ENCODE measurements around the gene LGALS14.

GRCh38 chr19:39737891-39738290 lies 33.6 kb downstream of the LGALS14 start, which contains the start of gene CLC:
- TF ChIP-seq TAF1 (IDR thresholded peaks at IDR 0.05; ENCODE audit: low read depth, low read length): no peak
- no peak for TF ChIP-seq SUZ12 (IDR thresholded peaks at IDR 0.05; ENCODE audit: low read length)
- TF ChIP-seq JUN (IDR thresholded peaks at IDR 0.05; ENCODE audit: low read depth, low read length): no peak
- TF ChIP-seq SIN3A (conservative IDR thresholded peaks at IDR 0.05 in 1 of 2, IDR thresholded peaks at IDR 0.05 in 1 of 2; ENCODE audit: low read depth in 1 of 2, low read length in 2 of 2): no peak
- no peak for TF ChIP-seq POLR2A (IDR thresholded peaks at IDR 0.05; ENCODE audit: control extremely low read depth in 1 of 2, low read depth in 2 of 2, low read length in 2 of 2)
- TF ChIP-seq CTCF (IDR thresholded peaks at IDR 0.05; ENCODE audit: control extremely low read depth in 1 of 3, insufficient read depth in 1 of 3, low read depth in 1 of 3, low read length in 3 of 3): no peak
- TF ChIP-seq TCF12 (IDR thresholded peaks at IDR 0.05; ENCODE audit: low read depth, low read length): no peak
- TF ChIP-seq RNF2 (IDR thresholded peaks at IDR 0.05; ENCODE audit: borderline replicate concordance, low read depth, low read length, missing control alignments, poor library complexity, severe bottlenecking): no peak
- no peak for TF ChIP-seq SP1 (IDR thresholded peaks at IDR 0.05; ENCODE audit: low read depth, low read length)
- TF ChIP-seq RAD21 (IDR thresholded peaks at IDR 0.05 in 1 of 2, conservative IDR thresholded peaks at IDR 0.05 in 1 of 2; ENCODE audit: low read depth in 2 of 2, low read length in 2 of 2): no peak
- TF ChIP-seq EZH2 (IDR thresholded peaks at IDR 0.05; ENCODE audit: low read depth, low read length, severe bottlenecking): no peak
- no peak for TF ChIP-seq CHD7 (IDR thresholded peaks at IDR 0.05; ENCODE audit: insufficient replicate concordance, low read length)

All from H1 (cell line).